ENCODE data around the gene NKAIN1. TPM values are rescaled to one million over a fixed set of nuclear protein-coding genes. Genes with fewer than 3 reads are reported as not detected.
"Not testable (repeated sequence)": the region's sequence is repeated elsewhere in the genome, so short reads cannot be mapped to it uniquely, and the experiment has no call there.

Gene NKAIN1
- total RNA-seq, 1 donor from 2014 or later: not detected

DNA sequence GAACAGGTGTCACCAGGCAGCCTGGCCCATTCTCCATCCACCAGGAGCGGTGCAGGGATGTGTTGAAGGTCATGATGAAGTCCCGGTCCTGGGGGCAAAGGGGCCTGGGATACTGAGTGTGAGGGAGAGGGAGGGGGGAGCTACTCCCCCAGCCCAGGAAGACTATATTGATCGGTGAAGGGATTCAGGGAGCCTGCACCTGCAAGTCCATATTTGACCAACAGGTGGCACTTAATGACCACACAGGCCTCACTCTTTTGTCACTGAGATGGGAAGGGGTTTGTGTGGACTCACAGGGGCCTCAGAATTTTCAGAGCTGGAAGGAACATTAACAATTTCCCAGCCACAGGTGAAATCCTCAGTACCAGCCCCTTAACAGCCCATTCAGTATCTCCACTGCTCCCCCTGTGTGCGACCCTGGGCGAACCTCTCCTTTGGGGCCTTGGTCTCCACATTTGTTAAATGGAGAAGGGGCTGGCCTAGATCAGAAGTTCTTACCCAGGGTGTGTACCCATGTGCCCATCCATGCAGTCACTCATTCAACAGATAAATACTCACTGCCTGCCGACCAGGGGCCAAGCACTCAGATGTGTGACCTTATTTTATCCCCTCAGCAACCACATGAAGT lies 55.6 kb downstream of the NKAIN1 start:
- peaks cover 10 to 13% (median 11%) of the 10 kb centered on the region in 3 donors for H3K4me1 ChIP-seq (ENCODE audit: control insufficient read depth in 3 of 3, insufficient read depth in 3 of 3, low read length in 3 of 3)
- no peak overlapping the region for H3K9ac ChIP-seq (ENCODE audit: low read depth in 1 of 3, low read length in 3 of 3)
- no peaks in the 10 kb centered on the region for H3K9me3 ChIP-seq (ENCODE audit: control insufficient read depth in 3 of 3, low read length in 3 of 3)
- H3K4me3 ChIP-seq (ENCODE audit: low read length in 3 of 3): no peak overlapping the region
- H3K36me3 ChIP-seq (ENCODE audit: control insufficient read depth in 3 of 3, insufficient read depth in 3 of 3, low read length in 3 of 3): peaks cover 0 to 2% (median 0%) of the 10 kb centered on the region in 3 donors
- H3K27me3 ChIP-seq (ENCODE audit: control insufficient read depth in 3 of 3, insufficient read depth in 3 of 3, low read length in 3 of 3): peaks cover 0 to 13% (median 4%) of the 10 kb centered on the region in 3 donors
- H3K27ac ChIP-seq (ENCODE audit: low read depth, low read length): no peak overlapping the region

DNA sequence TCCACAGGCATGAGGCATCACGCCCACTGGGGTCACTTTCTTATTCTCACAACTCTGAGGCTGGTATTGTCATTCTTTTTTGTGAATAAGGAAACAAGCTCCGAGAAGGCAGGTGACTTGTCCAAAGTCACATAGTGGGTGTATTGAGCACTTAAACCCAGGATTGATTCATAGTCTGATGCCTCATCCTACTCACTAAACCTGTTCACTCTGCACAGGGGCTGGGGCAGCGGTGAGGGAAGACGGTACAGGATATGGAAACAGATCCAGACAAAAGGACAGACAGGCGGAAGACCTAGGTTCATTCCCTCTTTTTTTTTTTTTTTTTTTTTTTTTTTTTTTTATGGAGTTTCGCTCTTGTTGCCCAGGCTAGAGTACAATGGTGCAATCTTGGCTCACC lies 56.6 kb downstream of the NKAIN1 start:
- Histone ChIP-seq H3K27ac (ENCODE audit: low read depth, low read length) (no peak overlapping the region), H3K9ac (ENCODE audit: low read depth in 1 of 3, low read length in 3 of 3) (no peak overlapping the region), H3K27me3 (ENCODE audit: control insufficient read depth in 3 of 3, insufficient read depth in 3 of 3, low read length in 3 of 3) (peaks cover 0 to 12% (median 4%) of the 10 kb centered on the region in 3 donors), H3K9me3 (ENCODE audit: control insufficient read depth in 3 of 3, low read length in 3 of 3) (no peaks in the 10 kb centered on the region), H3K4me3 (ENCODE audit: low read length in 3 of 3) (no peak overlapping the region), H3K36me3 (ENCODE audit: control insufficient read depth in 3 of 3, insufficient read depth in 3 of 3, low read length in 3 of 3) (peaks cover 0 to 2% (median 0%) of the 10 kb centered on the region in 3 donors), H3K4me1 (ENCODE audit: control insufficient read depth in 3 of 3, insufficient read depth in 3 of 3, low read length in 3 of 3) (peaks cover 10 to 13% (median 11%) of the 10 kb centered on the region in 3 donors)

DNA sequence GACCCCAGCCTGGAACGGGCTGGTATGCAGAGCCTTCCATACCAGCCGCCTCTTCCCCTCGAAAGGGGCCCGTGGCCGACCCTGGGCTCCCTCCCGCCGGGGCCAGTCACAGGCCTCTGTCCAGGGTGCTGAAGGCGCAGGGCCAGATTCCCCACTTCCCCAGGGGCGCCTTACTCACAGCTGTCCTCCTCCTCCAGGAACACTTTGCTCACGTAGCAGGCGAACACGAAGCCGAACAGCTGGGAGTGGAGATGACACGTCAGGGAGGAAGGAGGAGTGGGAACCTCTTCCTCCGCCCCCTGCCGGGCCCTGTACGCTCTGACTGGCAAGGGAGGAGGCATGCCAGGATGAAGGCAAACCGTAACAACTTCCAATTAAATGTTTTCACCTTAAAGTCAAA lies 57.3 kb downstream of the NKAIN1 start:
- Histone ChIP-seq H3K9ac (ENCODE audit: low read depth in 1 of 3, low read length in 3 of 3) (no peak overlapping the region), H3K9me3 (ENCODE audit: control insufficient read depth in 3 of 3, low read length in 3 of 3) (no peaks in the 10 kb centered on the region), H3K4me1 (ENCODE audit: control insufficient read depth in 3 of 3, insufficient read depth in 3 of 3, low read length in 3 of 3) (peaks cover 10 to 13% (median 11%) of the 10 kb centered on the region in 3 donors), H3K36me3 (ENCODE audit: control insufficient read depth in 3 of 3, insufficient read depth in 3 of 3, low read length in 3 of 3) (peaks cover 0 to 2% (median 0%) of the 10 kb centered on the region in 3 donors), H3K27ac (ENCODE audit: low read depth, low read length) (no peak overlapping the region), H3K4me3 (ENCODE audit: low read length in 3 of 3) (no peak overlapping the region), H3K27me3 (ENCODE audit: control insufficient read depth in 3 of 3, insufficient read depth in 3 of 3, low read length in 3 of 3) (peaks cover 0 to 7% (median 4%) of the 10 kb centered on the region in 3 donors)

DNA sequence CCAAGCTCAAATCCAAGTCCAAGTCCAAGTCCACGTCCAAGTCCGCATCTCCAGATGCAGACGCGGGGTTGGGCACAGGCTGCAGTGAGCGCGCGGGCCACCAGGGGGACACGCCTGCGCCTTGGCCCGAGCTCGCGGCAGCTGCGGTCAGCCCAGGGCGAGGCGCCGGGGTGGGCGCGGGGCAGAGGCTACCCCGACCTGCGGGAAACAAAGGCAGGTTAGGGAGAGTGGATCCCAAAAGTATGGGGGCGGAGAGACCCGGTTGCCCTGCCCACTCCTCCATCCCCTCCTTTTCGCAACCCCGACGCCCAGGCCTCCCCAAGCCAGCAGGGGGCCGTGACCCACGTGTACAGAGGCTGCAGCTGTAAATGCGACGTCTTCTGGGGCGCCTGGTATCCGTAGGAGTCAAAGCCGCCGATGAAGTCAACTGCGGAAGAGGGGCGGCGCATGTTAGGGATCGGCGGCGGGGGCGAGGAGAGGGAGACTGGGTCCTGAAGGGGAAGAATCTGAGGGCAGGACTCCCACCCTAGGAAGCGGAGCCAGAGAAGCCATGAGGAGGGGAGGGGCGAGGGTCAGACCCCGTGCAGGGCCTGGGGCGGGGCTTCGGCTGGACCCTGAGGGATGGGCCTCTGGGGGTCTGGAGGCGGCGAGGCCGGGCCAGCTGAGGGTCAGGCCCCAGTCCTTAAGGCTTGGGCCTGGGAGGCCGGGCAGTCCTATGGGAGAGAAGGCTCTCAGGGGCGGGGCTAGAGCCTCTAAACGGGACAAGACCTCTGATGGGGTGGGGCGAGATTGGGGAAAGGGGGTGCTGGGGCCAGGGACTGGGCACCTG lies 58.0 kb downstream of the NKAIN1 start:
- Histone ChIP-seq H3K4me3 (ENCODE audit: low read length in 3 of 3) (peak overlapping the region in 2 of 3 donors; percentile 43 to 61), H3K9ac (ENCODE audit: low read depth in 1 of 3, low read length in 3 of 3) (peak overlapping the region in 1 of 3 donors; percentile 25), H3K36me3 (ENCODE audit: control insufficient read depth in 3 of 3, insufficient read depth in 3 of 3, low read length in 3 of 3) (peaks cover 0 to 2% (median 0%) of the 10 kb centered on the region in 3 donors), H3K4me1 (ENCODE audit: control insufficient read depth in 3 of 3, insufficient read depth in 3 of 3, low read length in 3 of 3) (peaks cover 10 to 13% (median 11%) of the 10 kb centered on the region in 3 donors), H3K27me3 (ENCODE audit: control insufficient read depth in 3 of 3, insufficient read depth in 3 of 3, low read length in 3 of 3) (peaks cover 0 to 7% (median 4%) of the 10 kb centered on the region in 3 donors), H3K27ac (ENCODE audit: low read depth, low read length) (no peak overlapping the region), H3K9me3 (ENCODE audit: control insufficient read depth in 3 of 3, low read length in 3 of 3) (no peaks in the 10 kb centered on the region)

DNA sequence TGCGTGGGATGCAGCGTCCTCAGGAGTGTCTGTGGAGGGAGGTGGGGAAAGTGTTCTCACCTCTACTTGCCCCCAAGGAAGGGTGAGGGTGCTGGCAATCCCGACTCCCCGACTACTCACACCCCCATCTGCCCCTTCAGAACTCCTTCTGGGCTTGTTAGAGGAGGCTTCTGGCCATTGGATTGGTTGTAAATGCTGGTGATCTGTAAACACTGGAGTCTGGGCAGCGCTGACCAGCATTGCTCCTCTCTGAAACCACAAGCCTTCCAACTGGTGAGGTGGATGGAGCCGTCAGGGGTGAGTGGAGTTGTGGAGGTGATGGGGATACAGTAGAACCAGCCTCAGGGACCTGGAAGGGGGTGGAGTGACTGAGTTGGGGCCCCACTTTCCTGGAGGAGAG lies 59.3 kb downstream of the NKAIN1 start:
- H3K27me3 ChIP-seq (ENCODE audit: control insufficient read depth in 3 of 3, insufficient read depth in 3 of 3, low read length in 3 of 3): peaks cover 0 to 7% (median 4%) of the 10 kb centered on the region in 3 donors
- peaks cover 10 to 13% (median 11%) of the 10 kb centered on the region in 3 donors for H3K4me1 ChIP-seq (ENCODE audit: control insufficient read depth in 3 of 3, insufficient read depth in 3 of 3, low read length in 3 of 3)
- no peak overlapping the region for H3K27ac ChIP-seq (ENCODE audit: low read depth, low read length)
- H3K9ac ChIP-seq (ENCODE audit: low read depth in 1 of 3, low read length in 3 of 3): no peak overlapping the region
- H3K9me3 ChIP-seq (ENCODE audit: control insufficient read depth in 3 of 3, low read length in 3 of 3): no peaks in the 10 kb centered on the region
- peaks cover 0 to 2% (median 0%) of the 10 kb centered on the region in 3 donors for H3K36me3 ChIP-seq (ENCODE audit: control insufficient read depth in 3 of 3, insufficient read depth in 3 of 3, low read length in 3 of 3)
- no peak overlapping the region for H3K4me3 ChIP-seq (ENCODE audit: low read length in 3 of 3)

DNA sequence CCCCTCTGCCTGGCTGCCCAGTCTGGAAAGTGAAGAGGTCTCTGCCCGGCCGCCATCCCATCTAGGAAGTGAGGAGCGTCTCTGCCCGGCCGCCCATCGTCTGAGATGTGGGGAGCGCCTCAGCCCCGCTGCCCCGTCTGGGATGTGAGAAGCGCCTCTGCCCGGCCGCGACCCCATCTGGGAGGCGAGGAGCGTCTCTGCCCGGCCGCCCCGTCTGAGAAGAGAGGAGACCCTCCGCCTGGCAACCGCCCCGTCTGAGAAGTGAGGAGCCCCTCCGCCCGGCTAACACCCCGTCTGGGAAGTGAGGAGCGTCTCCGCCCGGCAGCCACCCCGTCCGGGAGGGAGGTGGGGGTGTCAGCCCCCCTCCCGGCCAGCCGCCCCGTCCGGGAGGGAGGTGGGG lies 63.4 kb downstream of the NKAIN1 start:
- H3K4me3 ChIP-seq (ENCODE audit: low read length in 3 of 3); H3K9me3 ChIP-seq (ENCODE audit: control insufficient read depth in 3 of 3, low read length in 3 of 3); H3K27me3 ChIP-seq (ENCODE audit: control insufficient read depth in 3 of 3, insufficient read depth in 3 of 3, low read length in 3 of 3); H3K36me3 ChIP-seq (ENCODE audit: control insufficient read depth in 3 of 3, insufficient read depth in 3 of 3, low read length in 3 of 3); H3K9ac ChIP-seq (ENCODE audit: low read depth in 1 of 3, low read length in 3 of 3); H3K4me1 ChIP-seq (ENCODE audit: control insufficient read depth in 3 of 3, insufficient read depth in 3 of 3, low read length in 3 of 3); H3K27ac ChIP-seq (ENCODE audit: low read depth, low read length): not testable (repeated sequence)

DNA sequence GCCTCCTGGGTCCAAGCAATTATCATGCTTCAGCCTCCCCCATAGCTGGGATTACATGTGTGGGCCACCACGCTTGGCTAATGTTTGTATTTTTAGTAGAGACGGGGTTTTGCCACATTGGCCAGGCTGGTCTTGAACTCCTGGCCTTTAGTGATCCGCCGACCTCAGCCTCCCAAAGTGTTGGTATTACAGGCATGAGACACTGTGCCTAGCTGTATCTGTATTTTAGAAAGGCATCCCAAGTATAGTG lies 69.3 kb downstream of the NKAIN1 start:
- H3K4me1 ChIP-seq (ENCODE audit: control insufficient read depth in 3 of 3, insufficient read depth in 3 of 3, low read length in 3 of 3): peaks cover 7 to 18% (median 9%) of the 10 kb centered on the region in 3 donors
- H3K4me3 ChIP-seq (ENCODE audit: low read length in 3 of 3): no peak overlapping the region
- no peaks in the 10 kb centered on the region for H3K27me3 ChIP-seq (ENCODE audit: control insufficient read depth in 3 of 3, insufficient read depth in 3 of 3, low read length in 3 of 3)
- peak overlapping the region; percentile 80 for H3K27ac ChIP-seq (ENCODE audit: low read depth, low read length)
- no peaks in the 10 kb centered on the region for H3K36me3 ChIP-seq (ENCODE audit: control insufficient read depth in 3 of 3, insufficient read depth in 3 of 3, low read length in 3 of 3)
- H3K9ac ChIP-seq (ENCODE audit: low read depth in 1 of 3, low read length in 3 of 3): no peak overlapping the region
- H3K9me3 ChIP-seq (ENCODE audit: control insufficient read depth in 3 of 3, low read length in 3 of 3): no peaks in the 10 kb centered on the region

DNA sequence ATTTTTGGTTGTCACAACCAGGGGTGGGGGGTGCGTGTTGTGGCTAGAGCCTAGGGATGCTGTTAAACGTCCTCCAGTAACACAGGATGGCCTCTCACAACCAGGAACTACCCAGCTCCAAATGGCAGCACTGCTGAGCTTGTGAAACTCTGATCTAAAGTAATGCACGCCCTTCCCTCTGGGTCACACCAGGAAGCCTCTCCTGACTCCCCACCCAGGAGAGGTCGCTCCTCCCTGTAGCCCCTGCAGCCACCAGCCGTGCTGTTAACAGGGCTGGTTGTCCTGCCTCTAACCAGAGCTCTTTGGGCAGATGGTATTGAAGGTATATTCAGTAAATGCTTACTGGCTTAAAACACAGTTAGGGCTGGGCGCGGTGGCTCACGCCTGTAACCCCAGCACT lies 73.2 kb downstream of the NKAIN1 start:
- Histone ChIP-seq H3K9me3 (ENCODE audit: control insufficient read depth in 3 of 3, low read length in 3 of 3) (no peaks in the 10 kb centered on the region), H3K27me3 (ENCODE audit: control insufficient read depth in 3 of 3, insufficient read depth in 3 of 3, low read length in 3 of 3) (peaks cover 0 to 3% (median 0%) of the 10 kb centered on the region in 3 donors), H3K9ac (ENCODE audit: low read depth in 1 of 3, low read length in 3 of 3) (no peak overlapping the region), H3K4me1 (ENCODE audit: control insufficient read depth in 3 of 3, insufficient read depth in 3 of 3, low read length in 3 of 3) (peaks cover 7 to 18% (median 9%) of the 10 kb centered on the region in 3 donors), H3K4me3 (ENCODE audit: low read length in 3 of 3) (no peak overlapping the region), H3K36me3 (ENCODE audit: control insufficient read depth in 3 of 3, insufficient read depth in 3 of 3, low read length in 3 of 3) (no peaks in the 10 kb centered on the region), H3K27ac (ENCODE audit: low read depth, low read length) (no peak overlapping the region)

DNA sequence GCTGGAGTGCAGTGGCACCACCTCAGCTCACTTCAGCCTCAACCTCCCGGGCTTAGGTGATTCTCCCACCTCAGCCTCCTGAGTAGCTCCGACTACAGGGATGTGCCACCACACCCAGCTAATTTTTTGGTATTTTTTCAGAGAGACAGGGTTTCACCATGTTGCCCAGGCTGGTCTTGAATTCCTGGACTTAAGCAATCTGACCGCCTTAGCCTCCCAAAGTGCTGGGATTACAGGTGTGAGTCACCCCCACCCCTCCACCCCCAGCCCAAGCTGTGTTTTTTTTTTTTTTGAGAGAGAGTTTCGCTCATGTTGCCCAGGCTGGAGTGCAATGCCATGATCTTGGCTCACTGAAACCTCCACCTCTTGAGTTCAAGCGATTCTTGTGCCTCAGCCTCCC lies 75.4 kb downstream of the NKAIN1 start:
- H3K9me3 ChIP-seq (ENCODE audit: control insufficient read depth in 3 of 3, low read length in 3 of 3): no peaks in the 10 kb centered on the region
- H3K4me1 ChIP-seq (ENCODE audit: control insufficient read depth in 3 of 3, insufficient read depth in 3 of 3, low read length in 3 of 3): peaks cover 0 to 8% (median 0%) of the 10 kb centered on the region in 3 donors
- no peak overlapping the region for H3K9ac ChIP-seq (ENCODE audit: low read depth in 1 of 3, low read length in 3 of 3)
- peaks cover 0 to 3% (median 0%) of the 10 kb centered on the region in 3 donors for H3K27me3 ChIP-seq (ENCODE audit: control insufficient read depth in 3 of 3, insufficient read depth in 3 of 3, low read length in 3 of 3)
- H3K4me3 ChIP-seq (ENCODE audit: low read length in 3 of 3): no peak overlapping the region
- H3K27ac ChIP-seq (ENCODE audit: low read depth, low read length): no peak overlapping the region
- H3K36me3 ChIP-seq (ENCODE audit: control insufficient read depth in 3 of 3, insufficient read depth in 3 of 3, low read length in 3 of 3): no peaks in the 10 kb centered on the region

DNA sequence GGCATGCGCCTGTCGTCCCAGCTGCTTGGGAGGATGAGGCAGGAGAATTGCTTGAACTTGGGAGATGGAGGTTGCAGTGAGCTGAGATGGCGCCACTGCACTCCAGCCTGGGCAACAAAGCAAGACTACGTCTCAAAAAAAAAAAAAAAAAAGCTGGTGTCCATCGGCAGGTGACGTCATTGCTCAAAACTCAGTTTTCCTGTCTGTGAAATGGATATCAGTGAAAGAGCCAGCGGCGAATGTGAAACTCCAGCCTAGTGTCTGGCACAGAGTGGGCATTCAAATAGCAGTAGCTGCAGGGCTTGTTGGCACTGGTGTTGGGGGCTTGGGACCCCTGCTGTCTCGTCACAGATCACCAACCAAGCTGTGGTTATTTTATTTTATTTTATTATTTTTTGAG lies 75.8 kb downstream of the NKAIN1 start:
- Histone ChIP-seq H3K27me3 (ENCODE audit: control insufficient read depth in 3 of 3, insufficient read depth in 3 of 3, low read length in 3 of 3) (peaks cover 0 to 3% (median 0%) of the 10 kb centered on the region in 3 donors), H3K36me3 (ENCODE audit: control insufficient read depth in 3 of 3, insufficient read depth in 3 of 3, low read length in 3 of 3) (no peaks in the 10 kb centered on the region), H3K27ac (ENCODE audit: low read depth, low read length) (no peak overlapping the region), H3K9me3 (ENCODE audit: control insufficient read depth in 3 of 3, low read length in 3 of 3) (no peaks in the 10 kb centered on the region), H3K9ac (ENCODE audit: low read depth in 1 of 3, low read length in 3 of 3) (no peak overlapping the region), H3K4me3 (ENCODE audit: low read length in 3 of 3) (no peak overlapping the region), H3K4me1 (ENCODE audit: control insufficient read depth in 3 of 3, insufficient read depth in 3 of 3, low read length in 3 of 3) (peaks cover 0 to 8% (median 0%) of the 10 kb centered on the region in 3 donors)
